Measurements from ENCODE around the gene ZCCHC2.

DNA sequence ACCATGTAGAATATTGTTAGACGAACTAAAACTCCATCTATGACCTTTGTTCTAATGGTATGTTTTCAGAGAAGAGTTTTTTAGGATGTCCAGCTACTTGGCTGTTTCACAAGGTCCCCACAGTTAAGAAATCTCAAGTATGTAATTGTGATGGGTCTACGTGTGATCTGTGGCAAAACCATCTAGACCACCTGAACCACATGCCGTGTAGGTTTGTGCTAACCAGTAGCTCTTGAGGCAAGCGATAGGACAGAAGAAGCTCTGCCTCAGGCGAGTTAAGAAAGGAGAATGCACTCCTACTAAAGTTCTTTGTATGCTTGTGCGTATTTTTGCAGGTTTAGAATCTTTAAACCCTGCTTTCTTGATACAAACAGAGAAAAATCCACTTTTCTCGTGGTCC, 13.2 kb downstream of the ZCCHC2 start:
- TF ChIP-seq CTCF (IDR thresholded peaks at IDR 0.05), result no peak
- no peak for TF ChIP-seq POLR2A (IDR thresholded peaks at IDR 0.05)

Data from esophagus squamous epithelium (tissue), 4 donors.